Skeletal muscle satellite cell (primary cell): ENCODE data around the gene MGMT.

Experiments used
- H3K27me3 ChIP-seq: 2 replicates; pipeline ENCODE4 v1.7.0; 2013; ENCODE audit warnings: low read length; ENCODE audit not compliant: control insufficient read depth, insufficient read depth
- H3K36me3 ChIP-seq: 2 replicates; pipeline ENCODE4 v1.7.0; 2013; ENCODE audit warnings: mild to moderate bottlenecking, control low read depth, low read length; ENCODE audit not compliant: insufficient read depth
- H3K4me1 ChIP-seq: 2 replicates; pipeline ENCODE4 v1.7.0; 2013; ENCODE audit warnings: low read length; ENCODE audit not compliant: control insufficient read depth, insufficient read depth
- H3K4me2 ChIP-seq: 2 replicates; pipeline ENCODE4 v1.7.0; 2013; ENCODE audit warnings: mild to moderate bottlenecking, low read length
- H3K4me3 ChIP-seq: 2 replicates; pipeline ENCODE4 v1.7.0; 2013; ENCODE audit warnings: low read length
- H3K9ac ChIP-seq: 2 replicates; pipeline ENCODE4 v1.7.0; 2013; ENCODE audit warnings: mild to moderate bottlenecking, low read depth, low read length, moderate library complexity
- H3K9me3 ChIP-seq: replicated peaks from 2 replicates; pipeline ENCODE4 v1.7.0; 2013; ENCODE audit warnings: mild to moderate bottlenecking, control low read depth, low read length

Gene MGMT

DNA sequence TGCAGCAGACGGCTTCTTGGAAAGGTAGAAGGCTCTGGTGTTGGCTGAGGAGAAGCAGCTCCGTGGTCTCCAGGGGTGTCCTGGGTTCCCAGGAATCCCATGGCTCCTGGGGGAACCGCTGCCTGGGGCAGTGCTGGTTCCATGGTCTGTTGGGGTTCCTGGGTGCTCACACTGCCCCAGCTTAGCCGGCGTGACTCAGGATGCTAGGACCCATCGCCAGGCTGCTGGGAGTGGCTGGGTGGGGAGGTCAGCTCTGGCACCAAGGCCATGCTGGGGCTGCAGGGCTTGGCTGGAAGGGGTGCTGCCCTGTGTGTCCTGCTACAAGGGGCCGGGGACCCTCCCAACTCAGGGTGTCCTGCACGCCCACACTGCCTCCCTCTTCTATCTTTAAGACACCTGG, 9.4 kb downstream of the MGMT start:
- Histone ChIP-seq H3K27me3 (no peaks in the 10 kb centered on the region), H3K9ac (no peak overlapping the region), H3K4me3 (no peak overlapping the region), H3K9me3 (no peaks in the 10 kb centered on the region), H3K36me3 (no peaks in the 10 kb centered on the region), H3K4me2 (no peak overlapping the region), H3K4me1 (no peaks in the 10 kb centered on the region)

DNA sequence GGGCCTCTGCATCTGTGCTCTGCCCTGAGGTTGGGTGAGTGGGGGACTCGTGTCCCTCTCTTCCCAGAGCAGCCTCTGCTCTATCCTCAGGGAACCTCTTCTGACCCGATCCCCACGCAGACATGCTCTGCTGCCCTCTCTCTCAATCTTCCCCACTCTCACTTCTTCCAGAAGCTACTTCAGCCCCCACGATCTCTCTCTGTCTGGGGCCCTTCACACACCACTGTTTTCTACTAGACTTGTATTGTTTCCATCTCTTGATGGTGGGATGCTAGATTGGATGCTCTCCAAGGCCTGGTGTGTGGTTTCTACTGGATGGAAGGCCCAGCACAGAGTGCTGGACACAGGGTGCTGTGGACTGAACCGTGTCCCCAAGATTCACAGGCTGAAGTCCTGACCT, 10.0 kb downstream of the MGMT start:
- H3K4me3 ChIP-seq, result no peak overlapping the region
- H3K9ac ChIP-seq, result no peak overlapping the region
- peaks cover 1% of the 10 kb centered on the region for H3K9me3 ChIP-seq
- H3K36me3 ChIP-seq, result no peaks in the 10 kb centered on the region
- no peaks in the 10 kb centered on the region for H3K27me3 ChIP-seq
- H3K4me1 ChIP-seq, result no peaks in the 10 kb centered on the region
- no peak overlapping the region for H3K4me2 ChIP-seq

GRCh38 chr10:129481641-129482040, 14.6 kb downstream of the MGMT start:
- H3K27me3 ChIP-seq, result no peaks in the 10 kb centered on the region
- H3K4me3 ChIP-seq, result no peak overlapping the region
- H3K9ac ChIP-seq, result no peak overlapping the region
- no peak overlapping the region for H3K4me2 ChIP-seq
- peaks cover 17% of the 10 kb centered on the region for H3K9me3 ChIP-seq
- no peaks in the 10 kb centered on the region for H3K36me3 ChIP-seq
- no peaks in the 10 kb centered on the region for H3K4me1 ChIP-seq

DNA sequence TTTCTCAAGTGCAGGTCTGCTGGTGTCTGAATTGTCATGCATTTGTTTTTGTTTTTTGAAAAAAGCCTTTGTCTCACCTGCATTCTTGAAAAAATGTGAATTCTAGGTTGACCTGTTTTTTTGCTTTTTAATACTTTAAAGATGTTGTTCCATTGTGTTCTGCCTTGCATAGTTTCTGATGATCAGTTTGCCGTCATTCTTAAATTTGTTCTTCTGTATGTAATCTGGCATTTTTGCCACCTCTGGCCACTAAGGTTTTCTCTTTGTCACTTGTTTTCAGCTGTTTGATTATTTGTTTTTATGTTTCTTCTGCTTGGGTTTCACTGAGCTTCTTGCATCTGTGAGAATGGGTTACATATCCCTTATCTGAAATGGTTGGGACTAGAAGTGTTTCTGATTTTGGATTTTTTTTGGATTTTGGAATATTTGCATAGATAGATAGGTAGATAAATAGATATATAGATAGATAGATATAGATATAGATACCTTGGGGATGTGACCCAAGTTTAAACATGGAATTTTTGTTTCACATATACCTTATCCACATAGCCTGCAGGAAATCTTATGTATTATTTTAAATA, 16.5 kb downstream of the MGMT start:
- H3K9ac ChIP-seq, result no peak overlapping the region
- H3K36me3 ChIP-seq, result no peaks in the 10 kb centered on the region
- peaks cover 17% of the 10 kb centered on the region for H3K9me3 ChIP-seq
- H3K4me1 ChIP-seq, result no peaks in the 10 kb centered on the region
- H3K4me3 ChIP-seq, result no peak overlapping the region
- no peak overlapping the region for H3K4me2 ChIP-seq
- H3K27me3 ChIP-seq, result no peaks in the 10 kb centered on the region

DNA sequence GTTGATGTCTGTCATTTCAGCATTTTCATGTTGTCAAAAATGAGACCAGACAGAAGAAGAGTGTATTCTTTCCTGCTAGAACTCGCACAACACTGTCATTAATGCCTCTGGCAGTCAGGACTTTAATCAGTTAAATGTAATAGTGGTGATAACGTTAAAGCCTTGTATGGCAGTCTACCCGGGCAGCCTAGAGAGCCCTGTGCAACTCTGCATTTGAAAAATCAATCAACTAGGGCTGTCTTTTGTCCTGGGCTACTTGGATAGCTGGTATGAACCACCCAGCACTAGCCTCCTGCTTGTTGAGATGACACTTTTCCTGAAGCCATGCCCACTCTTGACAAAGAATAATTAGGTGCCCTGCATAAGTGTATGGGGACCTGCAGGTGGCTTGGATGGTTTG, 19.8 kb downstream of the MGMT start:
- no peaks in the 10 kb centered on the region for H3K27me3 ChIP-seq
- no peak overlapping the region for H3K9ac ChIP-seq
- no peaks in the 10 kb centered on the region for H3K4me1 ChIP-seq
- no peak overlapping the region for H3K4me3 ChIP-seq
- no peaks in the 10 kb centered on the region for H3K36me3 ChIP-seq
- peaks cover 21% of the 10 kb centered on the region for H3K9me3 ChIP-seq
- no peak overlapping the region for H3K4me2 ChIP-seq

- no peak overlapping the region for H3K4me2 ChIP-seq
- H3K4me1 ChIP-seq, result no peaks in the 10 kb centered on the region
- H3K36me3 ChIP-seq, result no peaks in the 10 kb centered on the region
- no peak overlapping the region for H3K9ac ChIP-seq
- H3K27me3 ChIP-seq, result no peaks in the 10 kb centered on the region
- H3K4me3 ChIP-seq, result no peak overlapping the region
- H3K9me3 ChIP-seq, result peaks cover 4% of the 10 kb centered on the region
These were observed 24.2 kb downstream of the MGMT start for GRCh38 chr10:129491123-129491734.

DNA sequence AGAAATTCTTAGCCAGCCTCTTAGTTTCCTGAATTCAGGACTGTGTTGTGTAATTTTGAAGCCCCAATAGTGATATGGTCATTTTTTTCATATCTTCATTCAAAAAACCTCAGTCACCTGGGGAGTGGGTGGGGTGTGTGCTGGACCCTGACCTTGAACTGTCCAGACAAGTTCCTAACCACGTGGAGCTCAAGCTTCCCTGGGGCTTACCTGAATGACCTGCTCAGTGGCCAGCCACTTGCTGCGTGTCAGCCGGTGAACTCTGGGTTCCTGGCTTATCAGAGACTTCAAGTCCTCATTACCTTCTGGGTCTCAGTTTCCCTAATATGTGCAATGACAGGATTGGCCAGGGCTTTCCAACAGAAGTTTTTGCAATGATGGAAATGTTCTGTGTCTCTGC, 27.1 kb downstream of the MGMT start:
- Histone ChIP-seq H3K4me2 (no peak overlapping the region), H3K9me3 (peaks cover 4% of the 10 kb centered on the region), H3K4me3 (no peak overlapping the region), H3K4me1 (no peaks in the 10 kb centered on the region), H3K27me3 (no peaks in the 10 kb centered on the region), H3K9ac (no peak overlapping the region), H3K36me3 (no peaks in the 10 kb centered on the region)

DNA sequence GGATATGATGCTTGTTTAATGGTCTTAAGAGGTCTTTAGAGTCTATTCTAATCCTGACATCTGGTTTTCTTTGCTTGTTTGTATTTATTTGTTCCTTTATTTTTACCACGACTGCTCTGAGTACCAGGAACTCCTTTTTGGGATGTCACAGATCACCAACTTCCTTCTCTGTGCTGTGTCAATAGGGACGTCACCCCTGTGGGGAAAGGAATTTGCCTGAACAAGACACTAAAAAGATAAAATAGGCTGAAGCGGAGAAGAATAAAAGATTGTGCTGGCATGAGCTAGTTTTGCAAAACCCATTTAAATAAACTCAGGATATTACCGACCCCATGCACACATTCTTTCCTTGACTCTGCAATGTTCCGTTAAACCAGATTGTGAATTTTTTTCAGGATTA, 27.7 kb downstream of the MGMT start:
- no peaks in the 10 kb centered on the region for H3K36me3 ChIP-seq
- no peak overlapping the region for H3K9ac ChIP-seq
- H3K4me3 ChIP-seq, result no peak overlapping the region
- no peaks in the 10 kb centered on the region for H3K27me3 ChIP-seq
- H3K4me2 ChIP-seq, result no peak overlapping the region
- H3K4me1 ChIP-seq, result no peaks in the 10 kb centered on the region
- peaks cover 4% of the 10 kb centered on the region for H3K9me3 ChIP-seq

DNA sequence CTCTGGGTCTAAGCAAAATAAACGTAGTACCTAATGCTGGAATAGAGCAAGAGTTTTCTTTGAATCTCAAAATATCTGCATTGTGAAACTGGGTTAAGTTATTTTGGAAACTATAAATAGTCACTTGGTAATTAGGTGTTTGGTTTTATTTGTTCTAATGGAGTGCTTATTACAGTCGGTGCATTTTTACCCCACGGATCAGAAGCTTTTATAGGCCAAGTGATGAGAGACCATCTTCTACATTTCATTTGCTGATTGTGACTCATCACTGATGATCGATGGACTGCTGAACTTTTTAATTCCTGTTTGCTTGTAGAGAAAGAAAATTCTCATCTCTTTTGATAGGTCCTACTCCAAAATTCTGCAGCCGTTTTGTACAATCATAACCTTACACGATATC, 28.2 kb downstream of the MGMT start:
- no peak overlapping the region for H3K9ac ChIP-seq
- no peak overlapping the region for H3K4me3 ChIP-seq
- peaks cover 4% of the 10 kb centered on the region for H3K9me3 ChIP-seq
- no peaks in the 10 kb centered on the region for H3K36me3 ChIP-seq
- no peak overlapping the region for H3K4me2 ChIP-seq
- H3K27me3 ChIP-seq, result no peaks in the 10 kb centered on the region
- no peaks in the 10 kb centered on the region for H3K4me1 ChIP-seq

DNA sequence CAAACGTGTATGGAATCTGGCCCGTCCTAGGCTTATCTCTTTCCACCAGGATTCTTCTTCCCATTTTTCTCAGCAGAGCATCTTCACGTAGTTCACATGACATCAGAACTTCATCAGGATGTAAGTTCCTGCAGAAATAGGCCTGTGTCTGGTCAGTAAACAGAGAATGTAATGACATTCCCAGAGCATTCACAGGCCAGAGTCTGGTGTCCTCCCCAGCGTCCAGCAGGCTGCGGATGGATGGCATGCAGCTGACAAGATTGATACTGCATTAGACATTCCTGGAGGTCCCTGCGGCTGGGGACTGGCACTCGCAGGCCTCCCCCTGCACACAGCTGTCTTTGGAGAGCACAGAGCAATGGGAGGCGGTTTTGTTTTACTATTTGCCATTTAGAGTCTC, 28.7 kb downstream of the MGMT start:
- no peak overlapping the region for H3K9ac ChIP-seq
- peaks cover 4% of the 10 kb centered on the region for H3K9me3 ChIP-seq
- no peaks in the 10 kb centered on the region for H3K4me1 ChIP-seq
- H3K27me3 ChIP-seq, result no peaks in the 10 kb centered on the region
- H3K4me3 ChIP-seq, result no peak overlapping the region
- H3K4me2 ChIP-seq, result no peak overlapping the region
- H3K36me3 ChIP-seq, result no peaks in the 10 kb centered on the region

- no peak overlapping the region for H3K4me3 ChIP-seq
- H3K4me1 ChIP-seq, result no peaks in the 10 kb centered on the region
- no peaks in the 10 kb centered on the region for H3K27me3 ChIP-seq
- no peaks in the 10 kb centered on the region for H3K9me3 ChIP-seq
- H3K4me2 ChIP-seq, result no peak overlapping the region
- H3K9ac ChIP-seq, result no peak overlapping the region
- no peaks in the 10 kb centered on the region for H3K36me3 ChIP-seq
These were observed 30.0 kb downstream of the MGMT start for GRCh38 chr10:129497013-129497412.

DNA sequence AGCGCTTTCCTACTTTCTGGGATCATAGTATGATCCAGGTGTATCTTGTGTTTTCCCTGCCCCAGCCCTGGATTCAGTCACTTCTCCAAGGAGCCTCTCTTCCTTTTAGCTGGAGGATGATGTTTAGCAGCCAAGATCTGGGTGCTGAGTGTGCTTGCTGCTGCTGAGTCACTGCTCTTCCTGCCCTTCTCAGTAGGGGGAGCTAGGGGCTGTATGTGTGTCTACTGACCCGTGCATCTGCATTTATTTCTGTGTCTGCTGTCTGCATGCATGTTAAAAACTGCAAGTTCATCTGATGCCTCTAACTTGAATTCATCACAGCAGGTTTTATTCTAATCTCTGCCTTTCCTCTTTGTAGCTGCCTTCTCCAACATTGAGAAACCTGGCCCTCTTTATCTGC, 31.6 kb downstream of the MGMT start:
- Histone ChIP-seq H3K4me3 (no peak overlapping the region), H3K4me2 (no peak overlapping the region), H3K9ac (no peak overlapping the region), H3K4me1 (no peaks in the 10 kb centered on the region), H3K9me3 (no peaks in the 10 kb centered on the region), H3K27me3 (no peaks in the 10 kb centered on the region), H3K36me3 (no peaks in the 10 kb centered on the region)
